HepG2 (cell line): ENCODE data around the gene SNHG17. TPM values are rescaled to one million over a fixed set of nuclear protein-coding genes. Genes with fewer than 3 reads are reported as not detected.

ENCODE experiments used
- BATF2 ChIP-seq: sonication (generic); formaldehyde crosslinking; IDR thresholded peaks from 2 replicates; pipeline ENCODE4 v1.8.0; 2022; ENCODE audit warnings: mild to moderate bottlenecking, missing genetic modification reagents, moderate library complexity
- EED ChIP-seq: sonication (generic); formaldehyde crosslinking; IDR thresholded peaks from 2 replicates; pipeline ENCODE4 v1.5.0; 2020; ENCODE audit warnings: mild to moderate bottlenecking, missing genetic modification reagents
- HMG20B ChIP-seq: conservative IDR thresholded peaks from 2 replicates; pipeline ENCODE4 v1.6.1; 2016; ENCODE audit warnings: missing genetic modification reagents, missing compliant biosample characterization
- HOXA9 ChIP-seq: sonication (generic); formaldehyde crosslinking; IDR thresholded peaks from 2 replicates; pipeline ENCODE4 v1.8.1; 2022; ENCODE audit warnings: missing genetic modification reagents, mild to moderate bottlenecking, moderate library complexity, borderline replicate concordance
- PAWR ChIP-seq: sonication (generic); formaldehyde crosslinking; IDR thresholded peaks from 2 replicates; pipeline ENCODE4 v1.4.0; 2020; ENCODE audit warnings: missing genetic modification reagents, mild to moderate bottlenecking, borderline replicate concordance
- RORA ChIP-seq: sonication (generic); formaldehyde crosslinking; IDR thresholded peaks from 2 replicates; pipeline ENCODE4 v1.5.0; 2020; ENCODE audit warnings: mild to moderate bottlenecking, missing genetic modification reagents, moderate library complexity
- SMAD1 ChIP-seq: sonication (generic); formaldehyde crosslinking; IDR thresholded peaks from 2 replicates; pipeline ENCODE4 v1.4.0; 2020; ENCODE audit warnings: missing genetic modification reagents, low read depth, mild to moderate bottlenecking, borderline replicate concordance
- SRSF1 ChIP-seq: fragments of 200-400 bp; formaldehyde crosslinking; optimal IDR thresholded peaks from 2 replicates; pipeline ENCODE3; 2017; ENCODE audit warnings: mild to moderate bottlenecking, low read depth, low read length, moderate library complexity
- THAP11 ChIP-seq: IDR thresholded peaks from 2 replicates; pipeline ENCODE4 v1.6.1; 2016; ENCODE audit warnings: missing biosample characterization, missing genetic modification reagents
- ZGPAT ChIP-seq: IDR thresholded peaks from 2 replicates; pipeline ENCODE4 v1.6.1; 2016; ENCODE audit warnings: mild to moderate bottlenecking
- ZNF12 ChIP-seq: sonication (generic); formaldehyde crosslinking; IDR thresholded peaks from 2 replicates; pipeline ENCODE4 v1.5.0; 2020; ENCODE audit warnings: missing genetic modification reagents
- ZNF263 ChIP-seq: sonication (generic); formaldehyde crosslinking; IDR thresholded peaks from 2 replicates; pipeline ENCODE4 v1.4.0; 2020; ENCODE audit warnings: missing genetic modification reagents
- ZNF282 ChIP-seq: fragments of 450-650 bp; IDR thresholded peaks from 2 replicates; pipeline ENCODE4 v1.6.1; 2018; ENCODE audit not compliant: partially characterized antibody
- ZNF331 ChIP-seq: sonication (generic); formaldehyde crosslinking; IDR thresholded peaks from 2 replicates; pipeline ENCODE4 v1.4.0; 2020; ENCODE audit warnings: missing genetic modification reagents
- polyA plus RNA-seq, 8 experiments: library from polyadenylated mRNA; depleted of rRNA in 3 of 8; stranded (reverse) in 7 of 8; unstranded in 1 of 8; fragments of >200 nt; fragmentation: Illumina TruSeq in 4 of 8; extraction: Trizol in 4 of 8; gene quantifications; 2 replicates each; pipeline versions ENCODE4 v1.2.1 to v1.2.3, GENCODE V29; 2011 to 2016; ENCODE audit warnings: low read depth in 4 of 8, missing spikeins in 1 of 8, mixed read lengths in 1 of 8; ENCODE audit not compliant: insufficient read depth in 1 of 8
- total RNA-seq, 5 experiments: library from RNA; depleted of rRNA; stranded (reverse); fragments of >200 nt; fragmentation: Illumina TruSeq; extraction: Trizol; gene quantifications; 2 replicates each; pipeline ENCODE4 v1.2.3, GENCODE V29; 2016; ENCODE audit warnings: low read depth in 1 of 5
- TF ChIP-seq, protein P1 (sequence below): sonication (generic); formaldehyde crosslinking; IDR thresholded peaks from 2 replicates; pipeline ENCODE4 v1.9.0; 2022; ENCODE audit warnings: missing genetic modification reagents, mild to moderate bottlenecking, borderline replicate concordance
- TF ChIP-seq, protein P2 (sequence below): sonication (generic); formaldehyde crosslinking; IDR thresholded peaks from 2 replicates; pipeline ENCODE4 v1.8.1; 2023; ENCODE audit warnings: mild to moderate bottlenecking, inconsistent platforms, moderate library complexity, missing genetic modification reagents, borderline replicate concordance
- TF ChIP-seq, protein P3 (sequence below): sonication (generic); formaldehyde crosslinking; IDR thresholded peaks from 2 replicates; pipeline ENCODE4 v1.5.1; 2020; ENCODE audit warnings: missing genetic modification reagents, mild to moderate bottlenecking, borderline replicate concordance
- TF ChIP-seq, protein P4 (sequence below): sonication (generic); formaldehyde crosslinking; IDR thresholded peaks from 2 replicates; pipeline ENCODE4 v1.5.0; 2020; ENCODE audit warnings: missing genetic modification reagents

SNHG17 gene
- total and polyA plus RNA-seq, 2 of the 13 experiments (the other 11 are each of a cell fraction or from before 2014, with no cell fraction given): 26.2 to 41.2 TPM

- TF ChIP-seq, protein P1, sequence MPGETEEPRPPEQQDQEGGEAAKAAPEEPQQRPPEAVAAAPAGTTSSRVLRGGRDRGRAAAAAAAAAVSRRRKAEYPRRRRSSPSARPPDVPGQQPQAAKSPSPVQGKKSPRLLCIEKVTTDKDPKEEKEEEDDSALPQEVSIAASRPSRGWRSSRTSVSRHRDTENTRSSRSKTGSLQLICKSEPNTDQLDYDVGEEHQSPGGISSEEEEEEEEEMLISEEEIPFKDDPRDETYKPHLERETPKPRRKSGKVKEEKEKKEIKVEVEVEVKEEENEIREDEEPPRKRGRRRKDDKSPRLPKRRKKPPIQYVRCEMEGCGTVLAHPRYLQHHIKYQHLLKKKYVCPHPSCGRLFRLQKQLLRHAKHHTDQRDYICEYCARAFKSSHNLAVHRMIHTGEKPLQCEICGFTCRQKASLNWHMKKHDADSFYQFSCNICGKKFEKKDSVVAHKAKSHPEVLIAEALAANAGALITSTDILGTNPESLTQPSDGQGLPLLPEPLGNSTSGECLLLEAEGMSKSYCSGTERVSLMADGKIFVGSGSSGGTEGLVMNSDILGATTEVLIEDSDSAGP (CRISPR knock-in tag): peak; percentile 98
- TF ChIP-seq EED (peak; percentile 100), PAWR (CRISPR knock-in tag) (peak; percentile 99), ZGPAT (CRISPR knock-in tag) (peak; percentile 100), BATF2 (CRISPR knock-in tag) (peak; percentile 99), ZNF331 (CRISPR knock-in tag) (peak; percentile 99), SMAD1 (peak; percentile 99; the same call in 1 of the 2 replicates), RORA (CRISPR knock-in tag) (no peak), HOXA9 (peak; percentile 99), THAP11 (CRISPR knock-in tag) (peak; percentile 97), HMG20B (CRISPR knock-in tag) (peak; percentile 88), ZNF282 (no peak), SRSF1 (peak; percentile 94), ZNF263 (CRISPR knock-in tag) (peak; percentile 84), ZNF12 (CRISPR knock-in tag) (peak; percentile 92)
- TF ChIP-seq, protein P2, sequence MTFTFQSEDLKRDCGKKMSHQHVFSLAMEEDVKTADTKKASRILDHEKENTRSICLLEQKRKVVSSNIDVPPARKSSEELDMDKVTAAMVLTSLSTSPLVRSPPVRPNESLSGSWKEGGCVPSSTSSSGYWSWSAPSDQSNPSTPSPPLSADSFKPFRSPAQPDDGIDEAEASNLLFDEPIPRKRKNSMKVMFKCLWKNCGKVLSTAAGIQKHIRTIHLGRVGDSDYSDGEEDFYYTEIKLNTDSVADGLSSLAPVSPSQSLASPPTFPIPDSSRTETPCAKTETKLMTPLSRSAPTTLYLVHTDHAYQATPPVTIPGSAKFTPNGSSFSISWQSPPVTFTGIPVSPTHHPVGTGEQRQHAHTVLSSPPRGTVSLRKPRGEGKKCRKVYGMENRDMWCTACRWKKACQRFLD (CRISPR knock-in tag): peak; percentile 99
- TF ChIP-seq, protein P3, sequence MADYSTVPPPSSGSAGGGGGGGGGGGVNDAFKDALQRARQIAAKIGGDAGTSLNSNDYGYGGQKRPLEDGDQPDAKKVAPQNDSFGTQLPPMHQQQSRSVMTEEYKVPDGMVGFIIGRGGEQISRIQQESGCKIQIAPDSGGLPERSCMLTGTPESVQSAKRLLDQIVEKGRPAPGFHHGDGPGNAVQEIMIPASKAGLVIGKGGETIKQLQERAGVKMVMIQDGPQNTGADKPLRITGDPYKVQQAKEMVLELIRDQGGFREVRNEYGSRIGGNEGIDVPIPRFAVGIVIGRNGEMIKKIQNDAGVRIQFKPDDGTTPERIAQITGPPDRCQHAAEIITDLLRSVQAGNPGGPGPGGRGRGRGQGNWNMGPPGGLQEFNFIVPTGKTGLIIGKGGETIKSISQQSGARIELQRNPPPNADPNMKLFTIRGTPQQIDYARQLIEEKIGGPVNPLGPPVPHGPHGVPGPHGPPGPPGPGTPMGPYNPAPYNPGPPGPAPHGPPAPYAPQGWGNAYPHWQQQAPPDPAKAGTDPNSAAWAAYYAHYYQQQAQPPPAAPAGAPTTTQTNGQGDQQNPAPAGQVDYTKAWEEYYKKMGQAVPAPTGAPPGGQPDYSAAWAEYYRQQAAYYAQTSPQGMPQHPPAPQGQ (CRISPR knock-in tag): peak; percentile 99
- TF ChIP-seq, protein P4, sequence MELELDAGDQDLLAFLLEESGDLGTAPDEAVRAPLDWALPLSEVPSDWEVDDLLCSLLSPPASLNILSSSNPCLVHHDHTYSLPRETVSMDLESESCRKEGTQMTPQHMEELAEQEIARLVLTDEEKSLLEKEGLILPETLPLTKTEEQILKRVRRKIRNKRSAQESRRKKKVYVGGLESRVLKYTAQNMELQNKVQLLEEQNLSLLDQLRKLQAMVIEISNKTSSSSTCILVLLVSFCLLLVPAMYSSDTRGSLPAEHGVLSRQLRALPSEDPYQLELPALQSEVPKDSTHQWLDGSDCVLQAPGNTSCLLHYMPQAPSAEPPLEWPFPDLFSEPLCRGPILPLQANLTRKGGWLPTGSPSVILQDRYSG (CRISPR knock-in tag): peak; percentile 98
Measured at GRCh38 chr20:38434770-38435554, at the start of gene SNHG17 (continued).
